Measurements from ENCODE around the gene ADCY1.

ADCY1 gene

GRCh38 chr7:45701701-45702510 is 127.7 kb downstream of the ADCY1 start:
- H3K4ac ChIP-seq (ENCODE audit: low read depth, low read length), result no peak overlapping the region
- no peak overlapping the region for H3K4me2 ChIP-seq (ENCODE audit: low read length)
- H3K27me3 ChIP-seq (ENCODE audit: insufficient read depth, low read length, poor library complexity), result no peaks in the 10 kb centered on the region
- H2BK5ac ChIP-seq (ENCODE audit: low read length), result no peak overlapping the region
- no peaks in the 10 kb centered on the region for H3K79me2 ChIP-seq (ENCODE audit: control insufficient read depth, insufficient read depth, low read length)
- no peaks in the 10 kb centered on the region for H3K4me1 ChIP-seq (ENCODE audit: control insufficient read depth, low read depth, low read length)
- no CpG with 5 or more reads among the region's 18 CpGs for WGBS (ENCODE audit: extremely low coverage, insufficient coverage, low lambda C conversion rate)
- no peak overlapping the region for H3K4me3 ChIP-seq (ENCODE audit: low read length)
- no peak overlapping the region for H2AK5ac ChIP-seq (ENCODE audit: low read length)
- DNase-seq, result no peak
- H4K8ac ChIP-seq (ENCODE audit: low read depth, low read length), result no peak overlapping the region
- no peak overlapping the region for H3K18ac ChIP-seq (ENCODE audit: low read length)
- H2BK15ac ChIP-seq (replicated peaks; ENCODE audit: low read depth), result no peak overlapping the region
- no peak overlapping the region for H3K56ac ChIP-seq (ENCODE audit: low read length)
- no peak overlapping the region for H2BK120ac ChIP-seq (ENCODE audit: low read depth, low read length)
- no peak overlapping the region for H3K27ac ChIP-seq (ENCODE audit: low read depth, low read length)
- H4K5ac ChIP-seq (ENCODE audit: low read length), result no peak overlapping the region
- H3K9ac ChIP-seq (ENCODE audit: low read length), result no peak overlapping the region
- no peak overlapping the region for H3K23ac ChIP-seq (ENCODE audit: low read length)
- no peaks in the 10 kb centered on the region for H3K36me3 ChIP-seq (ENCODE audit: control insufficient read depth, insufficient read depth, low read length)
- H3K79me1 ChIP-seq (ENCODE audit: low read length), result no peaks in the 10 kb centered on the region

GRCh38 chr7:45702751-45703150 is 128.6 kb downstream of the ADCY1 start:
- no peaks in the 10 kb centered on the region for H3K79me2 ChIP-seq (ENCODE audit: control insufficient read depth, insufficient read depth, low read length)
- no CpG with 5 or more reads among the region's 5 CpGs for WGBS (ENCODE audit: extremely low coverage, insufficient coverage, low lambda C conversion rate)
- H3K36me3 ChIP-seq (ENCODE audit: control insufficient read depth, insufficient read depth, low read length), result no peaks in the 10 kb centered on the region
- no peak overlapping the region for H2BK5ac ChIP-seq (ENCODE audit: low read length)
- H3K56ac ChIP-seq (ENCODE audit: low read length), result no peak overlapping the region
- H3K27me3 ChIP-seq (ENCODE audit: insufficient read depth, low read length, poor library complexity), result no peaks in the 10 kb centered on the region
- no peaks in the 10 kb centered on the region for H3K4me1 ChIP-seq (ENCODE audit: control insufficient read depth, low read depth, low read length)
- no peak overlapping the region for H2BK15ac ChIP-seq (replicated peaks; ENCODE audit: low read depth)
- no peak overlapping the region for H2AK5ac ChIP-seq (ENCODE audit: low read length)
- H3K9ac ChIP-seq (ENCODE audit: low read length), result no peak overlapping the region
- H4K8ac ChIP-seq (ENCODE audit: low read depth, low read length), result no peak overlapping the region
- no peak overlapping the region for H3K18ac ChIP-seq (ENCODE audit: low read length)
- H3K4ac ChIP-seq (ENCODE audit: low read depth, low read length), result no peak overlapping the region
- no peak overlapping the region for H2BK120ac ChIP-seq (ENCODE audit: low read depth, low read length)
- H3K23ac ChIP-seq (ENCODE audit: low read length), result no peak overlapping the region
- H3K4me3 ChIP-seq (ENCODE audit: low read length), result no peak overlapping the region
- no peak for DNase-seq
- H4K5ac ChIP-seq (ENCODE audit: low read length), result no peak overlapping the region
- H3K79me1 ChIP-seq (ENCODE audit: low read length), result no peaks in the 10 kb centered on the region
- H3K27ac ChIP-seq (ENCODE audit: low read depth, low read length), result no peak overlapping the region
- no peak overlapping the region for H3K4me2 ChIP-seq (ENCODE audit: low read length)

DNA sequence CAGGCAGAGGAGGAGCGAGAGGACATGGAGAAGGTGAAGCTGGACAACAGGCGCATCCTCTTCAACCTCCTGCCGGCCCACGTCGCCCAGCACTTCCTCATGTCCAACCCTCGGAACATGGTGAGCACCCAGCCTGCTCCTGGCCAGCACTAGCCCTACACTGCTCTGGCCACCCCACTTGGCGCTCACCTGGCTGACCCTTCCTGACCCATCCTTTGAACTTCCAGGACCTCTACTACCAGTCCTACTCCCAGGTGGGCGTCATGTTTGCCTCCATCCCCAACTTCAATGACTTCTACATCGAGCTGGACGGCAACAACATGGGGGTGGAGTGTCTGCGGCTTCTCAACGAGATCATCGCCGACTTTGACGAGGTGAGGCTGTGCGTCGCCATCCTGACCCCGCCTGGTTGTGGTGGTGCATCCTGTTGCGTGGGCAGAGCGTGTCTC is 129.2 kb downstream of the ADCY1 start:
- no peak overlapping the region for H3K9ac ChIP-seq (ENCODE audit: low read length)
- H3K4me3 ChIP-seq (ENCODE audit: low read length), result no peak overlapping the region
- no peaks in the 10 kb centered on the region for H3K36me3 ChIP-seq (ENCODE audit: control insufficient read depth, insufficient read depth, low read length)
- H3K18ac ChIP-seq (ENCODE audit: low read length), result no peak overlapping the region
- no peak overlapping the region for H2BK5ac ChIP-seq (ENCODE audit: low read length)
- DNase-seq, result no peak
- no peak overlapping the region for H3K4ac ChIP-seq (ENCODE audit: low read depth, low read length)
- H3K4me2 ChIP-seq (ENCODE audit: low read length), result no peak overlapping the region
- no peaks in the 10 kb centered on the region for H3K79me1 ChIP-seq (ENCODE audit: low read length)
- no peak overlapping the region for H4K8ac ChIP-seq (ENCODE audit: low read depth, low read length)
- H2BK120ac ChIP-seq (ENCODE audit: low read depth, low read length), result no peak overlapping the region
- H3K79me2 ChIP-seq (ENCODE audit: control insufficient read depth, insufficient read depth, low read length), result no peaks in the 10 kb centered on the region
- no peaks in the 10 kb centered on the region for H3K4me1 ChIP-seq (ENCODE audit: control insufficient read depth, low read depth, low read length)
- no peak overlapping the region for H2BK15ac ChIP-seq (replicated peaks; ENCODE audit: low read depth)
- H2AK5ac ChIP-seq (ENCODE audit: low read length), result no peak overlapping the region
- no peak overlapping the region for H3K23ac ChIP-seq (ENCODE audit: low read length)
- no peak overlapping the region for H3K27ac ChIP-seq (ENCODE audit: low read depth, low read length)
- no peak overlapping the region for H3K56ac ChIP-seq (ENCODE audit: low read length)
- no peaks in the 10 kb centered on the region for H3K27me3 ChIP-seq (ENCODE audit: insufficient read depth, low read length, poor library complexity)
- H4K5ac ChIP-seq (ENCODE audit: low read length), result no peak overlapping the region
- no CpG with 5 or more reads among the region's 20 CpGs for WGBS (ENCODE audit: extremely low coverage, insufficient coverage, low lambda C conversion rate)

- Histone ChIP-seq H3K4ac (ENCODE audit: low read depth, low read length) (no peak overlapping the region), H3K27ac (ENCODE audit: low read depth, low read length) (no peak overlapping the region), H3K79me1 (ENCODE audit: low read length) (no peaks in the 10 kb centered on the region), H3K4me1 (ENCODE audit: control insufficient read depth, low read depth, low read length) (no peaks in the 10 kb centered on the region), H3K4me2 (ENCODE audit: low read length) (no peak overlapping the region), H3K27me3 (ENCODE audit: insufficient read depth, low read length, poor library complexity) (no peaks in the 10 kb centered on the region), H3K4me3 (ENCODE audit: low read length) (no peak overlapping the region), H4K5ac (ENCODE audit: low read length) (no peak overlapping the region), H2AK5ac (ENCODE audit: low read length) (no peak overlapping the region), H3K23ac (ENCODE audit: low read length) (no peak overlapping the region), H2BK120ac (ENCODE audit: low read depth, low read length) (no peak overlapping the region), H3K56ac (ENCODE audit: low read length) (no peak overlapping the region), H4K8ac (ENCODE audit: low read depth, low read length) (no peak overlapping the region), H3K36me3 (ENCODE audit: control insufficient read depth, insufficient read depth, low read length) (no peaks in the 10 kb centered on the region), H3K9ac (ENCODE audit: low read length) (no peak overlapping the region), H3K18ac (ENCODE audit: low read length) (no peak overlapping the region), H3K79me2 (ENCODE audit: control insufficient read depth, insufficient read depth, low read length) (no peaks in the 10 kb centered on the region), H2BK5ac (ENCODE audit: low read length) (no peak overlapping the region), H2BK15ac (replicated peaks; ENCODE audit: low read depth) (no peak overlapping the region)
- DNase-seq, result no peak
- no CpG with 5 or more reads among the region's 13 CpGs for WGBS (ENCODE audit: extremely low coverage, insufficient coverage, low lambda C conversion rate)
Observed at GRCh38 chr7:45703911-45704682, 129.9 kb downstream of the ADCY1 start.

GRCh38 chr7:45704683-45705016 is 130.5 kb downstream of the ADCY1 start:
- no peak overlapping the region for H3K4me3 ChIP-seq (ENCODE audit: low read length)
- no peak for DNase-seq
- H3K23ac ChIP-seq (ENCODE audit: low read length), result no peak overlapping the region
- H4K8ac ChIP-seq (ENCODE audit: low read depth, low read length), result no peak overlapping the region
- no peaks in the 10 kb centered on the region for H3K27me3 ChIP-seq (ENCODE audit: insufficient read depth, low read length, poor library complexity)
- H3K27ac ChIP-seq (ENCODE audit: low read depth, low read length), result no peak overlapping the region
- H3K9ac ChIP-seq (ENCODE audit: low read length), result no peak overlapping the region
- no peak overlapping the region for H3K4me2 ChIP-seq (ENCODE audit: low read length)
- no peak overlapping the region for H2BK15ac ChIP-seq (replicated peaks; ENCODE audit: low read depth)
- H3K79me1 ChIP-seq (ENCODE audit: low read length), result no peaks in the 10 kb centered on the region
- no peak overlapping the region for H3K4ac ChIP-seq (ENCODE audit: low read depth, low read length)
- no peak overlapping the region for H3K56ac ChIP-seq (ENCODE audit: low read length)
- H2BK120ac ChIP-seq (ENCODE audit: low read depth, low read length), result no peak overlapping the region
- H2AK5ac ChIP-seq (ENCODE audit: low read length), result no peak overlapping the region
- H2BK5ac ChIP-seq (ENCODE audit: low read length), result no peak overlapping the region
- H3K79me2 ChIP-seq (ENCODE audit: control insufficient read depth, insufficient read depth, low read length), result no peaks in the 10 kb centered on the region
- no peak overlapping the region for H4K5ac ChIP-seq (ENCODE audit: low read length)
- no CpG with 5 or more reads among the region's 3 CpGs for WGBS (ENCODE audit: extremely low coverage, insufficient coverage, low lambda C conversion rate)
- H3K18ac ChIP-seq (ENCODE audit: low read length), result no peak overlapping the region
- H3K36me3 ChIP-seq (ENCODE audit: control insufficient read depth, insufficient read depth, low read length), result no peaks in the 10 kb centered on the region
- no peaks in the 10 kb centered on the region for H3K4me1 ChIP-seq (ENCODE audit: control insufficient read depth, low read depth, low read length)

Data from mesendoderm (in vitro differentiated cells).